ENCODE measurements around the gene C18orf54. TPM values are rescaled to one million over a fixed set of nuclear protein-coding genes. Genes with fewer than 3 reads are reported as not detected.
"Not testable (repeated sequence)": the region's sequence is repeated elsewhere in the genome, so short reads cannot be mapped to it uniquely, and the experiment has no call there.

The C18orf54 gene
- polyA plus RNA-seq, 4 donors, result 9.1 to 13.7 (median 11.8) TPM

- no peak for DNase-seq (ENCODE audit: low read depth in 4 of 4, low spot score in 3 of 4)
Observed at GRCh38 chr18:54386043-54386442, 28.3 kb downstream of the C18orf54 start.

- DNase-seq (ENCODE audit: low read depth in 4 of 4, low spot score in 3 of 4), result not testable (repeated sequence)
Observed at GRCh38 chr18:54386800-54387495, 29.2 kb downstream of the C18orf54 start.

- no peak for DNase-seq (ENCODE audit: low read depth in 4 of 4, low spot score in 3 of 4)
Observed at GRCh38 chr18:54387631-54388030, 29.9 kb downstream of the C18orf54 start.

- peak in 1 of 4 donors; percentile 3 for DNase-seq (ENCODE audit: low read depth in 4 of 4, low spot score in 3 of 4)
Observed at GRCh38 chr18:54388203-54389142, 30.8 kb downstream of the C18orf54 start.

- DNase-seq (ENCODE audit: low read depth in 4 of 4, low spot score in 3 of 4), result no peak
Observed at GRCh38 chr18:54389143-54389505, 31.4 kb downstream of the C18orf54 start.

GRCh38 chr18:54390838-54391237 lies 33.1 kb downstream of the C18orf54 start:
- DNase-seq (ENCODE audit: low read depth in 4 of 4, low spot score in 3 of 4), result no peak

- DNase-seq (ENCODE audit: low read depth in 4 of 4, low spot score in 3 of 4), result peak; percentile 23 to 54 (median 47)
Observed at GRCh38 chr18:54392543-54393023, 34.9 kb downstream of the C18orf54 start.

- DNase-seq (ENCODE audit: low read depth in 4 of 4, low spot score in 3 of 4), result no peak
Observed at GRCh38 chr18:54393648-54394294, 36.1 kb downstream of the C18orf54 start.

GRCh38 chr18:54396760-54397159 lies 39.1 kb downstream of the C18orf54 start:
- DNase-seq (ENCODE audit: low read depth in 4 of 4, low spot score in 3 of 4), result no peak

- DNase-seq (ENCODE audit: low read depth in 4 of 4, low spot score in 3 of 4), result no peak
Observed at GRCh38 chr18:54405290-54405689, 47.6 kb downstream of the C18orf54 start.

- DNase-seq (ENCODE audit: low read depth in 4 of 4, low spot score in 3 of 4), result no peak
Observed at GRCh38 chr18:54411781-54412180, 54.1 kb downstream of the C18orf54 start.

GRCh38 chr18:54415086-54415485 lies 57.4 kb downstream of the C18orf54 start:
- DNase-seq (ENCODE audit: low read depth in 4 of 4, low spot score in 3 of 4), result no peak

- DNase-seq (ENCODE audit: low read depth in 4 of 4, low spot score in 3 of 4), result no peak
Observed at GRCh38 chr18:54416436-54416835, 58.7 kb downstream of the C18orf54 start.

GRCh38 chr18:54423831-54424230 lies 66.1 kb downstream of the C18orf54 start:
- DNase-seq (ENCODE audit: low read depth in 4 of 4, low spot score in 3 of 4), result no peak

- no peak for DNase-seq (ENCODE audit: low read depth in 4 of 4, low spot score in 3 of 4)
Observed at GRCh38 chr18:54426085-54426665, 68.5 kb downstream of the C18orf54 start.

Other genes with a start within 250 kb of the C18orf54 start
- 100 to 1,000 TPM; 102 to 141 (median 120) TPM for gene MBD2, start 133.2 kb upstream of the C18orf54 start, polyA plus RNA-seq (ENCODE audit: insufficient read length in 4 of 4)
- gene POLI, start 88.4 kb upstream of the C18orf54 start, polyA plus RNA-seq (ENCODE audit: insufficient read length in 4 of 4), result 10 to 100 TPM; 35.7 to 90.3 (median 58.8) TPM
- under 1 TPM; 0.11 to 0.36 (median 0.27) TPM for gene STARD6, start within 50 bp of the C18orf54 start, polyA plus RNA-seq (ENCODE audit: insufficient read length in 4 of 4)
- not detected for gene DYNAP, start 233.3 kb downstream of the C18orf54 start, polyA plus RNA-seq (ENCODE audit: insufficient read length in 4 of 4)

Measured in left renal pelvis (tissue), 4 donors.